AG10803 (cell line): ENCODE results near the gene SLC22A3.

Experiments
- DNase-seq: peaks from one replicate; pipeline ENCODE4 v3.0.0; 2010; ENCODE audit warnings: low read depth
- H3K4me3 ChIP-seq: 2 replicates; pipeline ENCODE4 v1.5.1; 2011; ENCODE audit warnings: mild to moderate bottlenecking, low read length, control low read depth
- CTCF ChIP-seq: conservative IDR thresholded peaks from 2 replicates; pipeline ENCODE4 v1.5.1; 2011; ENCODE audit warnings: mild to moderate bottlenecking, low read length, control low read depth, inconsistent platforms

The SLC22A3 gene

DNA sequence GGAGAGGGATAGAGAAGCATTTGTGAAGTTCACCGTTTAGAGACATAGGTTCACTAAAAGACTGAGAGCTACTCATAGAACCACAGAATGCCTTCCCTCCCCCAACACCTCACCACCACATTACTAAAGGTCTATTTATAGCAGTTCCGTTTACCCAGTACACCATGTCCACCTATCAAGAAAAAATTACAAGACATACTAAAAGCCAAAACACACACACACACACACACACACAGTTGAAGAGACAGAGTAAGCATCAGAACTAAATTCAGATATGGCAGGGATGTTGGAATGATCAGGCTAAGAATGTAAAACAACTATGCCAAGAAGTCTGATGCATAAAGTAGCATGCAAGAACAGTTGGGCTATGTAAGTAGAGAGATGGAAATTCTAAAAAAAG is 52.3 kb downstream of the SLC22A3 start:
- peak; percentile 5 for DNase-seq
- H3K4me3 ChIP-seq, result no peak overlapping the region
- TF ChIP-seq CTCF, result no peak

GRCh38 chr6:160408528-160408927 is 60.4 kb downstream of the SLC22A3 start:
- H3K4me3 ChIP-seq, result no peak overlapping the region
- TF ChIP-seq CTCF, result no peak
- no peak for DNase-seq

DNA sequence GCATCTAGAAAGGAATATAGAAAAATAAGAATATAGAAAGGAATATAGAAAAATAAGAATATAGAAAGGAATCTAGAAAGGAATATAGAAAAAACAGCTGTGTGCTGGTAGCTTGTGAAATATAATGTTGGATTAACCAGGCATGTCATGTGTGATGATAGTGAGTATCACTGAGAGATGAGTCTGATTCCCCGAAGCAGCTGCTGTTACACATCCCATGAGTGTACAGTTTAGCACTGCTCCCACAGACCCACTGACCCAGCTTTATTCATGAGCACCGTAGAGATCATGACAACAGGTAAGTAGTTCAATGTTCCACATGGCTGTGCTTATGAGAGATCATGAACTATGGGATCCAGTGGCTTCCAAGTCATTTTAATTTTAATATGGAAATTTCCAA is 64.8 kb downstream of the SLC22A3 start:
- no peak for TF ChIP-seq CTCF
- DNase-seq, result no peak
- H3K4me3 ChIP-seq, result no peak overlapping the region

DNA sequence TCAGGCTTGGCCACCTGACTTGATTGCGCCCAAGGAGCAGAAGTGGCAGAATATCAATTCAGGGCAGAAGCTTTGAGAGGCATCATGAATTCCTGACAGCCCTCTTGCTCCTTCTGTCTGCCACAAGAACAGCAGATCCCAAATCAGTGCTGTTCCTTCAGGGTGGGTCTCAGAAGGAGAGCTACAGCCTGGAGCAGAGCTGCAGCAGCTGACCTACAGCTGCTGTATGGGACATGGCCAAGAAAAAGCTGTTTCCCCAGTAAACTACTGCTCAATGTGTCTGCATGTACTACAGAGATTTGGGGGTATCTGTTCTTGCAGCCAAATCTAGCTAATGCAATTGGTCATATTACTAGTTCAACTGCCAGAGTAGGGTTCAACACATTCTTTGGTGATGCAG is 69.0 kb downstream of the SLC22A3 start:
- H3K4me3 ChIP-seq, result no peak overlapping the region
- TF ChIP-seq CTCF, result no peak
- DNase-seq, result no peak

DNA sequence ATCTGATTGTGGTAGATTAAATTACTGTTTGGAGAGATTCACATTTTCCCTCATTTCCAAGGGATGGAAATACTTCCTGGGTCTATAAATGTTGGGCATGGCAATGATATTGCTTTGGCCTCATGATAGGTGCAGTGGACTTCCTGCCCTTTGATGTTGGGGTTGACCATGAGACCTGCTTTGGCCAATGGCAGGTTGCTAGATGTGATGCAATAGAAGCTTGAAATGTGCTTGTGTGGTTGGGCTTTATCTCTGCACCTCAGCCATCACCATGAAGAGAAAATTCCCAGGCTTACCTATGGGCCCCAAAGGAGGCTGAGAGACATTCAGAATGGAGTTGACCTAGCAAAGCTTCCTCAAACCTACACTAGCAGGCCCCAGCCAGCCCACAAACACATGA is 69.4 kb downstream of the SLC22A3 start:
- TF ChIP-seq CTCF, result no peak

GRCh38 chr6:160418370-160418769 is 70.2 kb downstream of the SLC22A3 start:
- no peak for DNase-seq
- TF ChIP-seq CTCF, result no peak
- H3K4me3 ChIP-seq, result no peak overlapping the region

More for the DNA sequence above, 69.4 kb downstream of the SLC22A3 start:
- DNase-seq, result no peak
- H3K4me3 ChIP-seq, result no peak overlapping the region

DNA sequence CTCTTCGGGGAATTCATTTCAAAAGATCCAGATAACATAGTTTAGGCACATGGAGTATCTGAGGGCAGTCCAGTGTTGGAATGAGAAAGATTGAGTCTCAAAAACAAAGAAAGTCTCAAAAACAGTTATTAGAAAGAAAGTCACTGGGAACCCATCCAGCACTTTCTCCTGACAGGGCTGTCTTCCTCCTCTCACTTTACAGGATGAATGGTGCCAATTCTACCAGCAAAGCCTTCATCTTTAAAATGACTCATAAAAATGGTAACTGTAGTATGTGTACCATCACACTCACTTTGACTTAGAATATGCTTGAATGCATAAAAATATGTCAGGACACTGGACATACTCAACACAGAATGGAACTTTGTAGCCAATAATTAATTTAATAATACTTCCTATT is 71.3 kb downstream of the SLC22A3 start:
- TF ChIP-seq CTCF, result no peak
- DNase-seq, result no peak
- H3K4me3 ChIP-seq, result no peak overlapping the region
